ENCODE measurements around the gene ITGA2. TPM values are rescaled to one million over a fixed set of nuclear protein-coding genes. Genes with fewer than 3 reads are reported as not detected.

The ITGA2 gene
- total and polyA plus RNA-seq, 2 of the 8 experiments (the other 6 are each of a cell fraction or from before 2014, with no cell fraction given), result 1.4 to 7.7 TPM

GRCh38 chr5:53053364-53053763, 64.2 kb downstream of the ITGA2 start:
- Histone ChIP-seq H2AK5ac (ENCODE audit: low read depth, low read length) (no peak overlapping the region), H2BK15ac (ENCODE audit: low read length) (no peak overlapping the region), H3K4me3 (ENCODE audit: extremely low read depth in 1 of 4, insufficient read depth in 2 of 4, low read depth in 3 of 4, low read length in 4 of 4) (no peak overlapping the region), H4K20me1 (replicated peaks in 1 of 2; ENCODE audit: control insufficient read depth in 1 of 2, insufficient read depth in 2 of 2, low read length in 2 of 2) (no peaks in the 10 kb centered on the region), H3K23me2 (ENCODE audit: low read depth, low read length) (no peaks in the 10 kb centered on the region), H2BK120ac (replicated peaks; ENCODE audit: low read depth, low read length) (no peak overlapping the region), H2BK20ac (ENCODE audit: low read length) (no peak overlapping the region), H3K27me3 (replicated peaks in 1 of 4; ENCODE audit: control insufficient read depth in 3 of 4, extremely low read depth in 1 of 4, insufficient read depth in 3 of 4, low read length in 3 of 4) (no peaks in the 10 kb centered on the region), H3K4ac (replicated peaks; ENCODE audit: insufficient read length, low read depth, low read length) (no peak overlapping the region), H4K8ac (ENCODE audit: extremely low read depth, insufficient read depth, low read length) (no peak overlapping the region), H3K36me3 (ENCODE audit: control insufficient read depth in 2 of 4, insufficient read depth in 4 of 4, low read length in 3 of 4) (no peaks in the 10 kb centered on the region), H3K56ac (replicated peaks; ENCODE audit: insufficient read length, low read depth, low read length) (no peak overlapping the region), H4K91ac (replicated peaks; ENCODE audit: insufficient read length, low read length) (no peak overlapping the region), H3K4me1 (replicated peaks in 1 of 4; ENCODE audit: control insufficient read depth in 3 of 4, insufficient read depth in 4 of 4, low read length in 3 of 4) (peaks cover 0 to 2% (median 0%) of the 10 kb centered on the region in 4 experiments; a peak in 1 of 7 replicates), H3K79me2 (ENCODE audit: control insufficient read depth in 1 of 2, insufficient read depth in 2 of 2, low read length in 2 of 2) (no peaks in the 10 kb centered on the region), H3K9me3 (ENCODE audit: insufficient read depth in 2 of 2, low read depth in 1 of 2, low read length in 1 of 2) (no peaks in the 10 kb centered on the region), H3K79me1 (ENCODE audit: low read depth, low read length) (no peaks in the 10 kb centered on the region), H3K23ac (ENCODE audit: insufficient read length) (no peak overlapping the region), H2AFZ (ENCODE audit: low read length) (no peak overlapping the region), H2BK12ac (ENCODE audit: low read depth, low read length) (no peak overlapping the region), H2BK5ac (ENCODE audit: low read depth, low read length) (no peak overlapping the region), H3K27ac (ENCODE audit: low read depth, low read length) (no peak overlapping the region), H3K9ac (replicated peaks in 1 of 4; ENCODE audit: extremely low read depth in 1 of 4, low read depth in 3 of 4, low read length in 3 of 4) (no peak overlapping the region), H3K4me2 (ENCODE audit: insufficient read depth in 1 of 2, low read depth in 2 of 2, low read length in 2 of 2) (no peak overlapping the region), H3K14ac (ENCODE audit: insufficient read length) (no peak overlapping the region), H4K5ac (ENCODE audit: insufficient read length, low read depth, low read length) (no peak overlapping the region), H3K18ac (ENCODE audit: extremely low read depth, low read length) (no peak overlapping the region)
- DNase-seq (ENCODE audit: low read depth in 1 of 2, low spot score in 2 of 2) (no peak), FAIRE-seq (no peak)
- CTCF ChIA-PET (ENCODE audit: partially characterized antibody), result interaction anchor here (2.8 kb wide), 1 partner anchor 18 kb away, joined by 13 read pairs; no protein-coding TSS in a partner anchor
- WGBS, 2 experiments (ENCODE audit: extremely low coverage in 1 of 2, insufficient coverage in 1 of 2, insufficient read length in 1 of 2, insufficient replicate concordance in 2 of 2, low coverage in 1 of 2, low lambda C conversion rate in 2 of 2, missing lambda C conversion rate in 1 of 2), result 89% methylated on average over 4 of the region's 4 CpGs; no CpG with 5 or more reads in 1 of the 2 experiments
- POLR2A ChIA-PET (ENCODE audit: partially characterized antibody), result no interaction called here
- no peak for TF ChIP-seq CBX5 (IDR thresholded peaks at IDR 0.05; ENCODE audit: low read depth, low read length)
- no peak for TF ChIP-seq RNF2 (IDR thresholded peaks at IDR 0.05; ENCODE audit: borderline replicate concordance, low read depth, low read length, missing control alignments, poor library complexity, severe bottlenecking)
- TF ChIP-seq KDM1A (IDR thresholded peaks at IDR 0.05; ENCODE audit: borderline replicate concordance, low read length), result no peak
- TF ChIP-seq CHD2 (IDR thresholded peaks at IDR 0.05; ENCODE audit: low read length), result no peak
- no peak for TF ChIP-seq ATF3 (IDR thresholded peaks at IDR 0.05; ENCODE audit: insufficient read depth, low read depth, low read length)
- TF ChIP-seq HDAC2 (IDR thresholded peaks at IDR 0.05; ENCODE audit: borderline replicate concordance in 1 of 2, low read depth in 2 of 2, low read length in 2 of 2), result no peak
- TF ChIP-seq GABPA (IDR thresholded peaks at IDR 0.05; ENCODE audit: borderline replicate concordance, insufficient read depth, low read length), result no peak
- no peak for TF ChIP-seq RFX5 (IDR thresholded peaks at IDR 0.05; ENCODE audit: borderline replicate concordance, low read depth, low read length)
- TF ChIP-seq ATF2 (IDR thresholded peaks at IDR 0.05; ENCODE audit: low read length), result no peak
- TF ChIP-seq JUN (IDR thresholded peaks at IDR 0.05; ENCODE audit: low read depth, low read length), result no peak

Measured in H1 (cell line).